ENCODE measurements around the gene PPFIA1.

Gene PPFIA1

GRCh38 chr11:70322666-70323065 lies 52.2 kb downstream of the PPFIA1 start:
- H3K27me3 ChIP-seq (ENCODE audit: insufficient read depth, low read length), result no peaks in the 10 kb centered on the region
- H2AK5ac ChIP-seq (ENCODE audit: low read length), result no peak overlapping the region
- no peak overlapping the region for H4K12ac ChIP-seq (ENCODE audit: low read depth, low read length)
- no peak overlapping the region for H3K4me3 ChIP-seq (ENCODE audit: low read depth, low read length)
- H3K9ac ChIP-seq (ENCODE audit: low read length), result no peak overlapping the region
- H3K9me3 ChIP-seq (ENCODE audit: insufficient read depth, low read depth, low read length), result peaks cover 2% of the 10 kb centered on the region
- H4K91ac ChIP-seq (ENCODE audit: low read depth, low read length), result no peak overlapping the region
- H3K36me3 ChIP-seq (ENCODE audit: control insufficient read depth in 1 of 2, insufficient read depth in 2 of 2, low read length in 2 of 2), result peaks cover 12 to 17% of the 10 kb centered on the region in 2 experiments
- no peak overlapping the region for H2BK12ac ChIP-seq (ENCODE audit: low read length)
- peaks cover 4% of the 10 kb centered on the region for H3K79me1 ChIP-seq (ENCODE audit: low read length)
- no peak overlapping the region for H3K4me2 ChIP-seq (ENCODE audit: low read length)
- H3K27ac ChIP-seq (ENCODE audit: low read depth, low read length), result no peak overlapping the region
- WGBS (ENCODE audit: extremely low coverage, insufficient coverage, insufficient read length), result no CpG with 5 or more reads among the region's 2 CpGs
- no peak overlapping the region for H4K8ac ChIP-seq (ENCODE audit: low read depth, low read length)
- H3K14ac ChIP-seq (ENCODE audit: low read length), result no peak overlapping the region
- H3K4me1 ChIP-seq (ENCODE audit: control insufficient read depth in 1 of 2, insufficient read depth in 2 of 2, low read length in 2 of 2), result peaks cover 15 to 20% of the 10 kb centered on the region in 2 experiments
- no peak overlapping the region for H2BK5ac ChIP-seq (ENCODE audit: low read depth, low read length, poor library complexity)
- no peak overlapping the region for H2AFZ ChIP-seq (ENCODE audit: insufficient read depth, low read length, poor library complexity)
- H3K23ac ChIP-seq (ENCODE audit: low read length), result no peak overlapping the region
- H3K4ac ChIP-seq (ENCODE audit: low read depth, low read length), result no peak overlapping the region
- DNase-seq, result no peak
- no peak overlapping the region for H2BK120ac ChIP-seq (ENCODE audit: insufficient read depth, low read length, poor library complexity)
- no peak overlapping the region for H3K18ac ChIP-seq (ENCODE audit: low read length)
- peaks cover 3% of the 10 kb centered on the region for H3K79me2 ChIP-seq (ENCODE audit: control insufficient read depth, insufficient read depth, low read length, poor library complexity)

- peak overlapping the region; percentile 39 for H3K14ac ChIP-seq (ENCODE audit: low read length)
Observed at GRCh38 chr11:70323806-70324205, 53.3 kb downstream of the PPFIA1 start.

GRCh38 chr11:70324376-70325115 lies 54.1 kb downstream of the PPFIA1 start:
- H3K4me3 ChIP-seq (ENCODE audit: low read depth, low read length), result no peak overlapping the region
- 100% methylated on average over 1 of the region's 10 CpGs for WGBS (ENCODE audit: extremely low coverage, insufficient coverage, insufficient read length)
- H3K79me2 ChIP-seq (ENCODE audit: control insufficient read depth, insufficient read depth, low read length, poor library complexity), result peaks cover 3% of the 10 kb centered on the region
- DNase-seq, result peak in 1 of 2 donors; percentile 19
- H3K27ac ChIP-seq (ENCODE audit: low read depth, low read length), result peak overlapping the region; percentile 55
- H3K14ac ChIP-seq (ENCODE audit: low read length), result no peak overlapping the region
- no peak overlapping the region for H3K4me2 ChIP-seq (ENCODE audit: low read length)
- no peak overlapping the region for H3K4ac ChIP-seq (ENCODE audit: low read depth, low read length)
- H3K79me1 ChIP-seq (ENCODE audit: low read length), result peaks cover 4% of the 10 kb centered on the region
- no peak overlapping the region for H2AFZ ChIP-seq (ENCODE audit: insufficient read depth, low read length, poor library complexity)
- H3K18ac ChIP-seq (ENCODE audit: low read length), result no peak overlapping the region
- H4K8ac ChIP-seq (ENCODE audit: low read depth, low read length), result no peak overlapping the region
- H2BK120ac ChIP-seq (ENCODE audit: insufficient read depth, low read length, poor library complexity), result peak overlapping the region; percentile 27
- peaks cover 12 to 16% of the 10 kb centered on the region in 2 experiments for H3K36me3 ChIP-seq (ENCODE audit: control insufficient read depth in 1 of 2, insufficient read depth in 2 of 2, low read length in 2 of 2)
- peak overlapping the region; percentile 76 for H2BK5ac ChIP-seq (ENCODE audit: low read depth, low read length, poor library complexity)
- peaks cover 15 to 20% of the 10 kb centered on the region in 2 experiments for H3K4me1 ChIP-seq (ENCODE audit: control insufficient read depth in 1 of 2, insufficient read depth in 2 of 2, low read length in 2 of 2)
- H3K23ac ChIP-seq (ENCODE audit: low read length), result no peak overlapping the region
- H3K9ac ChIP-seq (ENCODE audit: low read length), result no peak overlapping the region
- peak overlapping the region; percentile 74 for H2BK12ac ChIP-seq (ENCODE audit: low read length)
- H4K12ac ChIP-seq (ENCODE audit: low read depth, low read length), result no peak overlapping the region
- peak overlapping the region; percentile 31 for H4K91ac ChIP-seq (ENCODE audit: low read depth, low read length)
- no peak overlapping the region for H2AK5ac ChIP-seq (ENCODE audit: low read length)
- H3K9me3 ChIP-seq (ENCODE audit: insufficient read depth, low read depth, low read length), result peaks cover 2% of the 10 kb centered on the region
- no peaks in the 10 kb centered on the region for H3K27me3 ChIP-seq (ENCODE audit: insufficient read depth, low read length)

More at GRCh38 chr11:70323806-70324205, 53.3 kb downstream of the PPFIA1 start:
- H3K4me1 ChIP-seq (ENCODE audit: control insufficient read depth in 1 of 2, insufficient read depth in 2 of 2, low read length in 2 of 2), result peaks cover 15 to 20% of the 10 kb centered on the region in 2 experiments
- H3K79me2 ChIP-seq (ENCODE audit: control insufficient read depth, insufficient read depth, low read length, poor library complexity), result peaks cover 3% of the 10 kb centered on the region
- no peak overlapping the region for H4K8ac ChIP-seq (ENCODE audit: low read depth, low read length)
- H3K4me2 ChIP-seq (ENCODE audit: low read length), result peak overlapping the region; percentile 0
- DNase-seq, result peak in 1 of 2 donors; percentile 28
- H4K91ac ChIP-seq (ENCODE audit: low read depth, low read length), result no peak overlapping the region
- no peaks in the 10 kb centered on the region for H3K27me3 ChIP-seq (ENCODE audit: insufficient read depth, low read length)
- no peak overlapping the region for H2AFZ ChIP-seq (ENCODE audit: insufficient read depth, low read length, poor library complexity)
- no peak overlapping the region for H3K4ac ChIP-seq (ENCODE audit: low read depth, low read length)
- peak overlapping the region; percentile 18 for H2BK5ac ChIP-seq (ENCODE audit: low read depth, low read length, poor library complexity)
- no peak overlapping the region for H4K12ac ChIP-seq (ENCODE audit: low read depth, low read length)
- peaks cover 2% of the 10 kb centered on the region for H3K9me3 ChIP-seq (ENCODE audit: insufficient read depth, low read depth, low read length)
- peaks cover 8 to 14% of the 10 kb centered on the region in 2 experiments for H3K36me3 ChIP-seq (ENCODE audit: control insufficient read depth in 1 of 2, insufficient read depth in 2 of 2, low read length in 2 of 2)
- peak overlapping the region; percentile 55 for H3K27ac ChIP-seq (ENCODE audit: low read depth, low read length)
- H2BK12ac ChIP-seq (ENCODE audit: low read length), result peak overlapping the region; percentile 48
- no peak overlapping the region for H3K9ac ChIP-seq (ENCODE audit: low read length)
- peak overlapping the region; percentile 23 for H2AK5ac ChIP-seq (ENCODE audit: low read length)
- H3K23ac ChIP-seq (ENCODE audit: low read length), result no peak overlapping the region
- H3K4me3 ChIP-seq (ENCODE audit: low read depth, low read length), result no peak overlapping the region
- no CpG with 5 or more reads among the region's 1 CpG for WGBS (ENCODE audit: extremely low coverage, insufficient coverage, insufficient read length)
- H3K79me1 ChIP-seq (ENCODE audit: low read length), result peaks cover 4% of the 10 kb centered on the region
- H2BK120ac ChIP-seq (ENCODE audit: insufficient read depth, low read length, poor library complexity), result no peak overlapping the region
- no peak overlapping the region for H3K18ac ChIP-seq (ENCODE audit: low read length)

- H4K91ac ChIP-seq (ENCODE audit: low read depth, low read length), result no peak overlapping the region
- H4K12ac ChIP-seq (ENCODE audit: low read depth, low read length), result no peak overlapping the region
- peaks cover 15 to 23% of the 10 kb centered on the region in 2 experiments for H3K36me3 ChIP-seq (ENCODE audit: control insufficient read depth in 1 of 2, insufficient read depth in 2 of 2, low read length in 2 of 2)
- peaks cover 2% of the 10 kb centered on the region for H3K9me3 ChIP-seq (ENCODE audit: insufficient read depth, low read depth, low read length)
- DNase-seq, result no peak
- H2AFZ ChIP-seq (ENCODE audit: insufficient read depth, low read length, poor library complexity), result no peak overlapping the region
- no peak overlapping the region for H2BK5ac ChIP-seq (ENCODE audit: low read depth, low read length, poor library complexity)
- H3K23ac ChIP-seq (ENCODE audit: low read length), result no peak overlapping the region
- no peak overlapping the region for H3K27ac ChIP-seq (ENCODE audit: low read depth, low read length)
- no peak overlapping the region for H2BK12ac ChIP-seq (ENCODE audit: low read length)
- peaks cover 4% of the 10 kb centered on the region for H3K79me1 ChIP-seq (ENCODE audit: low read length)
- no peak overlapping the region for H3K14ac ChIP-seq (ENCODE audit: low read length)
- no peak overlapping the region for H3K4me2 ChIP-seq (ENCODE audit: low read length)
- H3K9ac ChIP-seq (ENCODE audit: low read length), result no peak overlapping the region
- peaks cover 15 to 20% of the 10 kb centered on the region in 2 experiments for H3K4me1 ChIP-seq (ENCODE audit: control insufficient read depth in 1 of 2, insufficient read depth in 2 of 2, low read length in 2 of 2)
- H2BK120ac ChIP-seq (ENCODE audit: insufficient read depth, low read length, poor library complexity), result no peak overlapping the region
- WGBS (ENCODE audit: extremely low coverage, insufficient coverage, insufficient read length), result no CpG with 5 or more reads among the region's 3 CpGs
- H3K27me3 ChIP-seq (ENCODE audit: insufficient read depth, low read length), result no peaks in the 10 kb centered on the region
- no peak overlapping the region for H4K8ac ChIP-seq (ENCODE audit: low read depth, low read length)
- H3K4me3 ChIP-seq (ENCODE audit: low read depth, low read length), result no peak overlapping the region
- H3K4ac ChIP-seq (ENCODE audit: low read depth, low read length), result no peak overlapping the region
- peaks cover 3% of the 10 kb centered on the region for H3K79me2 ChIP-seq (ENCODE audit: control insufficient read depth, insufficient read depth, low read length, poor library complexity)
- no peak overlapping the region for H3K18ac ChIP-seq (ENCODE audit: low read length)
- H2AK5ac ChIP-seq (ENCODE audit: low read length), result no peak overlapping the region
Observed at GRCh38 chr11:70325824-70326223, 55.3 kb downstream of the PPFIA1 start.

Data from trophoblast cell (in vitro differentiated cells and primary cell).